ENCODE data around the gene MVP. TPM values are rescaled to one million over a fixed set of nuclear protein-coding genes. Genes with fewer than 3 reads are reported as not detected.

Gene MVP
- polyA plus RNA-seq, 1 experiment = 251 TPM

GRCh38 chr16:29897333-29897732 is 77.1 kb downstream of the MVP start:
- peaks cover 9% of the 10 kb centered on the region for H3K27me3 ChIP-seq (ENCODE audit: control insufficient read depth, insufficient read depth, low read length)
- no peak overlapping the region for H3K27ac ChIP-seq (ENCODE audit: low read depth, low read length)
- no peak for TF ChIP-seq CTCF (IDR thresholded peaks at IDR 0.05; ENCODE audit: low read depth, low read length)
- no peak for DNase-seq (ENCODE audit: low read depth, low spot score)
- CTCF ChIA-PET = no interaction called here
- H3K9me3 ChIP-seq (ENCODE audit: control insufficient read depth, insufficient read depth, low read length) = no peaks in the 10 kb centered on the region
- POLR2A ChIA-PET = no interaction called here
- H3K4me3 ChIP-seq (ENCODE audit: low read depth, low read length) = no peak overlapping the region

Small RNA genes lying within 50 kb of the gene (small RNA-seq; reads per million reads assigned to genes)
- gene AC009133.6 (ENCODE audit: insufficient read length, low read depth) (not detected), gene AC120114.4 (ENCODE audit: insufficient read length, low read depth) (not detected)

Other genes starting within 250 kb of the MVP start
- gene SPN, start 157.2 kb upstream of the MVP start, polyA plus RNA-seq (2011; rRNA removed) = 0.04 and 0.05 TPM in 2 replicates
- gene QPRT, start 141.3 kb upstream of the MVP start, polyA plus RNA-seq (2011; rRNA removed) = 16.0 and 16.6 TPM in 2 replicates
- gene C16orf54, start 74.5 kb upstream of the MVP start, polyA plus RNA-seq (2011; rRNA removed) = not detected in 2 replicates
- not detected in 2 replicates for gene ZG16, start 42.2 kb upstream of the MVP start, polyA plus RNA-seq (2011; rRNA removed)
- 14.1 and 19.9 TPM in 2 replicates for gene KIF22, start 29.7 kb upstream of the MVP start, polyA plus RNA-seq (2011; rRNA removed)
- gene MAZ, start 13.9 kb upstream of the MVP start, polyA plus RNA-seq (2011; rRNA removed) = 58.4 and 79.6 TPM in 2 replicates
- 5.7 and 6.1 TPM in 2 replicates for gene PRRT2, start 8.3 kb upstream of the MVP start, polyA plus RNA-seq (2011; rRNA removed)
- 14.3 and 14.5 TPM in 2 replicates for gene PAGR1, start 4.3 kb upstream of the MVP start, polyA plus RNA-seq (2011; rRNA removed)
- 89.9 and 112 TPM in 2 replicates for gene CDIPT, start 42.8 kb downstream of the MVP start, polyA plus RNA-seq (2011; rRNA removed)
- gene SEZ6L2, start 79.1 kb downstream of the MVP start, polyA plus RNA-seq (2011; rRNA removed) = 5.0 and 6.8 TPM in 2 replicates
- gene ASPHD1, start 80.0 kb downstream of the MVP start, polyA plus RNA-seq (2011; rRNA removed) = 3.5 and 4.6 TPM in 2 replicates
- 7.4 and 8.8 TPM in 2 replicates for gene KCTD13, start 105.8 kb downstream of the MVP start, polyA plus RNA-seq (2011; rRNA removed)
- gene TMEM219, start 141.6 kb downstream of the MVP start, polyA plus RNA-seq (2011; rRNA removed) = 88.6 and 107 TPM in 2 replicates
- 16.9 and 18.2 TPM in 2 replicates for gene TAOK2, start 153.4 kb downstream of the MVP start, polyA plus RNA-seq (2011; rRNA removed)
- 2.5 and 3.8 TPM in 2 replicates for gene HIRIP3, start 175.2 kb downstream of the MVP start, polyA plus RNA-seq (2011; rRNA removed)
- 27.3 and 27.5 TPM in 2 replicates for gene INO80E, start 175.8 kb downstream of the MVP start, polyA plus RNA-seq (2011; rRNA removed)
- 0.22 and 0.46 TPM in 2 replicates for gene DOC2A, start 190.6 kb downstream of the MVP start, polyA plus RNA-seq (2011; rRNA removed)
- not detected in 2 replicates for gene C16orf92, start 202.7 kb downstream of the MVP start, polyA plus RNA-seq (2011; rRNA removed)
- not detected in 2 replicates for gene TLCD3B, start 210.8 kb downstream of the MVP start, polyA plus RNA-seq (2011; rRNA removed)
- 631 and 806 TPM in 2 replicates for gene ALDOA, start 245.3 kb downstream of the MVP start, polyA plus RNA-seq (2011; rRNA removed)